ENCODE measurements around the gene ALDH6A1.
A peak's percentile ranks its signal among the peaks of the same experiment; 100 is the strongest.

ALDH6A1 gene

GRCh38 chr14:74049876-74050495, 34.3 kb downstream of the ALDH6A1 start:
- Histone ChIP-seq H3K4me3 (ENCODE audit: low read depth in 1 of 2, low read length in 2 of 2) (no peak overlapping the region), H3K4me1 (ENCODE audit: control insufficient read depth in 1 of 2, insufficient read depth in 2 of 2, low read length in 2 of 2) (no peaks in the 10 kb centered on the region), H3K27me3 (ENCODE audit: control insufficient read depth in 1 of 2, insufficient read depth in 2 of 2, low read length in 2 of 2) (no peaks in the 10 kb centered on the region), H3K36me3 (ENCODE audit: control insufficient read depth in 1 of 2, insufficient read depth in 2 of 2, low read length in 2 of 2) (no peaks in the 10 kb centered on the region), H3K9ac (ENCODE audit: low read depth in 1 of 2, low read length in 2 of 2) (no peak overlapping the region), H3K27ac (ENCODE audit: low read depth, low read length) (no peak overlapping the region), H3K9me3 (ENCODE audit: control insufficient read depth in 1 of 2, low read length in 2 of 2) (no peaks in the 10 kb centered on the region)

DNA sequence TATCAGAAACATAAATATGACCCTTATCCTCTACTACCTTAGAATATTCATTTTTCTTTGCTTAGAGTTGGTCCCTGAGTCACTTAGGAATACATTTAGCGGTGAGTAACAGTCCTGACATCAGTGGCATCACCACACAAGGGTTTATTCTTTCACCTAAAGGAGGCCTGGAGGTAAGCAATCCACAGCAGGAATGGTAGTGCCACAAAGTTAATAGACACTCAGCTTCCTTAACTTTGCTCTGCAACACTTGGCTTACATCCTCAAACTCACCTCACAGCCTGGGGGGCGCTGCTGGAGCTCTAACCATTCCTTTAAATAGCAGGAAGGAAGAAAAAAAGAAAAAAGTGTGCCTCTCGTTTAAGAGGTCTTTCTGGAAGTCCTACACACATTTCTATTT, 36.0 kb downstream of the ALDH6A1 start:
- Histone ChIP-seq H3K4me1 (ENCODE audit: control insufficient read depth in 1 of 2, insufficient read depth in 2 of 2, low read length in 2 of 2) (no peaks in the 10 kb centered on the region), H3K36me3 (ENCODE audit: control insufficient read depth in 1 of 2, insufficient read depth in 2 of 2, low read length in 2 of 2) (no peaks in the 10 kb centered on the region), H3K27me3 (ENCODE audit: control insufficient read depth in 1 of 2, insufficient read depth in 2 of 2, low read length in 2 of 2) (no peaks in the 10 kb centered on the region), H3K9me3 (ENCODE audit: control insufficient read depth in 1 of 2, low read length in 2 of 2) (no peaks in the 10 kb centered on the region), H3K27ac (ENCODE audit: low read depth, low read length) (no peak overlapping the region), H3K4me3 (ENCODE audit: low read depth in 1 of 2, low read length in 2 of 2) (no peak overlapping the region), H3K9ac (ENCODE audit: low read depth in 1 of 2, low read length in 2 of 2) (no peak overlapping the region)

DNA sequence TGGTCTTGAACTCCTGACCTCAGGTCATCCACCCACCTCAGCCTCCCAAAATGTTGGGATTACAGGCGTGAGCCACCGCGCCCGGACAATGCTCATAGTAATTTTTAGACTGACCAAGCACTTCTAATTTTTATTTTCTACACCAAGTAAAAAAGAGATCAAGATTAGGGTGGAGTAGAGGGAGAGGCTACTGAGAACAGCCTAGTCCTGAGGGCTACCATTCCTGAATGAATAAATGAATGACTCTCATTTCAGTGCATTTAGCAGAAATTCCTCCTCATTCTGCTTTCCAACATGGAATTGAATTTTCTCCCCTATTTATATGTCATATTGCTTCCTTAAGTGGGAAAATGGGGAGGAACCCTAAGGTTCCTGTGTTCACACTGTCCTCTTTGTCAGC, 38.7 kb downstream of the ALDH6A1 start:
- H3K4me1 ChIP-seq (ENCODE audit: control insufficient read depth in 1 of 2, insufficient read depth in 2 of 2, low read length in 2 of 2), result no peaks in the 10 kb centered on the region
- no peaks in the 10 kb centered on the region for H3K27me3 ChIP-seq (ENCODE audit: control insufficient read depth in 1 of 2, insufficient read depth in 2 of 2, low read length in 2 of 2)
- no peak overlapping the region for H3K27ac ChIP-seq (ENCODE audit: low read depth, low read length)
- no peaks in the 10 kb centered on the region for H3K9me3 ChIP-seq (ENCODE audit: control insufficient read depth in 1 of 2, low read length in 2 of 2)
- no peak overlapping the region for H3K4me3 ChIP-seq (ENCODE audit: low read depth in 1 of 2, low read length in 2 of 2)
- no peaks in the 10 kb centered on the region for H3K36me3 ChIP-seq (ENCODE audit: control insufficient read depth in 1 of 2, insufficient read depth in 2 of 2, low read length in 2 of 2)
- H3K9ac ChIP-seq (ENCODE audit: low read depth in 1 of 2, low read length in 2 of 2), result no peak overlapping the region

- no peaks in the 10 kb centered on the region for H3K9me3 ChIP-seq (ENCODE audit: control insufficient read depth in 1 of 2, low read length in 2 of 2)
- no peaks in the 10 kb centered on the region for H3K4me1 ChIP-seq (ENCODE audit: control insufficient read depth in 1 of 2, insufficient read depth in 2 of 2, low read length in 2 of 2)
- H3K36me3 ChIP-seq (ENCODE audit: control insufficient read depth in 1 of 2, insufficient read depth in 2 of 2, low read length in 2 of 2), result no peaks in the 10 kb centered on the region
Measured at GRCh38 chr14:74042296-74042695, 42.0 kb downstream of the ALDH6A1 start.

DNA sequence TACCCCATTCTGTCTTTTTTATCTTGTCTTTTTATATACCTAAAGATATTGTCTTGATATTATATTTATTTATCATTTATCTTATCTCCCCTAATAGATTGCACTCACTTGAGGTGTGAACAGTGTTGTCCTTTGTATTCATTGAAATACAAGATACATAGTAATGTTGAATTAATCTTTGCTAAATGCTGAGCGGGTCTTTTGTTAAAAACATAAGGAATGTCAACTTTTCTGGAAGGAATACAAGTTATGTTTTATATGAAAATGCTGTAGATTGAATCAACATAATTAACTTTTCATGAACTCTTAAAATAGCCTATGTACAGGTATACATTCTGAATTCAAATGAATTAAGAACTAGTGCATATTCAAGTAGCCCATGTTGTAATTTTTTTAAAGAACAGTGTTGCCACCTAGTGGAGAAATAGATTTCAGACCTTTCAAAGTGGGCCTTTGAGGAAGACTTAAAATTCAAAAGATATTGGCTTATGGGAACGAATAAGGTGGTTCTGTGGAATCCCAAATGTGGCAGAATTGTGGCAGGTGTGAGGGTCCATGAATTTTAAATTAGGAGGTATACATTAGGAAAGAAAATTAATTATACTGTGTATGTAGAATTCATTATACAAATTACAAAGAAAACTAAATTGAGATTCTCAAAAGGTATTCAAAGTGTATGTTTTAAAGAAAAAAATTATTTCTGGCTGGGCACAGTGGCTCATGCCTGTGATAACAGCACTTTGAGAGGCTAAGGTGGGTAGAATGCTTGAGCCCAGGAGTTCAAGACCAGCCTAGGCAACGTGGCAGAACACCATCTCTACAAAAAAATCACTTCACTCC, 46.0 kb downstream of the ALDH6A1 start:
- H3K27ac ChIP-seq (ENCODE audit: low read depth, low read length), result no peak overlapping the region
- no peaks in the 10 kb centered on the region for H3K4me1 ChIP-seq (ENCODE audit: control insufficient read depth in 1 of 2, insufficient read depth in 2 of 2, low read length in 2 of 2)
- no peak overlapping the region for H3K9ac ChIP-seq (ENCODE audit: low read depth in 1 of 2, low read length in 2 of 2)
- H3K9me3 ChIP-seq (ENCODE audit: control insufficient read depth in 1 of 2, low read length in 2 of 2), result no peaks in the 10 kb centered on the region
- H3K27me3 ChIP-seq (ENCODE audit: control insufficient read depth in 1 of 2, insufficient read depth in 2 of 2, low read length in 2 of 2), result no peaks in the 10 kb centered on the region
- H3K36me3 ChIP-seq (ENCODE audit: control insufficient read depth in 1 of 2, insufficient read depth in 2 of 2, low read length in 2 of 2), result no peaks in the 10 kb centered on the region
- H3K4me3 ChIP-seq (ENCODE audit: low read depth in 1 of 2, low read length in 2 of 2), result no peak overlapping the region

More at GRCh38 chr14:74042296-74042695, 42.0 kb downstream of the ALDH6A1 start:
- no peak overlapping the region for H3K27ac ChIP-seq (ENCODE audit: low read depth, low read length)
- no peak overlapping the region for H3K4me3 ChIP-seq (ENCODE audit: low read depth in 1 of 2, low read length in 2 of 2)
- H3K27me3 ChIP-seq (ENCODE audit: control insufficient read depth in 1 of 2, insufficient read depth in 2 of 2, low read length in 2 of 2), result no peaks in the 10 kb centered on the region
- no peak overlapping the region for H3K9ac ChIP-seq (ENCODE audit: low read depth in 1 of 2, low read length in 2 of 2)

GRCh38 chr14:74035556-74035955, 48.7 kb downstream of the ALDH6A1 start:
- H3K4me3 ChIP-seq (ENCODE audit: low read depth in 1 of 2, low read length in 2 of 2), result no peak overlapping the region
- H3K9ac ChIP-seq (ENCODE audit: low read depth in 1 of 2, low read length in 2 of 2), result no peak overlapping the region
- H3K9me3 ChIP-seq (ENCODE audit: control insufficient read depth in 1 of 2, low read length in 2 of 2), result no peaks in the 10 kb centered on the region
- H3K36me3 ChIP-seq (ENCODE audit: control insufficient read depth in 1 of 2, insufficient read depth in 2 of 2, low read length in 2 of 2), result no peaks in the 10 kb centered on the region
- no peaks in the 10 kb centered on the region for H3K4me1 ChIP-seq (ENCODE audit: control insufficient read depth in 1 of 2, insufficient read depth in 2 of 2, low read length in 2 of 2)
- H3K27me3 ChIP-seq (ENCODE audit: control insufficient read depth in 1 of 2, insufficient read depth in 2 of 2, low read length in 2 of 2), result no peaks in the 10 kb centered on the region
- H3K27ac ChIP-seq (ENCODE audit: low read depth, low read length), result no peak overlapping the region

- no peaks in the 10 kb centered on the region for H3K9me3 ChIP-seq (ENCODE audit: control insufficient read depth in 1 of 2, low read length in 2 of 2)
- H3K27ac ChIP-seq (ENCODE audit: low read depth, low read length), result no peak overlapping the region
- H3K9ac ChIP-seq (ENCODE audit: low read depth in 1 of 2, low read length in 2 of 2), result no peak overlapping the region
- no peak overlapping the region for H3K4me3 ChIP-seq (ENCODE audit: low read depth in 1 of 2, low read length in 2 of 2)
- H3K27me3 ChIP-seq (ENCODE audit: control insufficient read depth in 1 of 2, insufficient read depth in 2 of 2, low read length in 2 of 2), result no peaks in the 10 kb centered on the region
- H3K36me3 ChIP-seq (ENCODE audit: control insufficient read depth in 1 of 2, insufficient read depth in 2 of 2, low read length in 2 of 2), result no peaks in the 10 kb centered on the region
- H3K4me1 ChIP-seq (ENCODE audit: control insufficient read depth in 1 of 2, insufficient read depth in 2 of 2, low read length in 2 of 2), result no peaks in the 10 kb centered on the region
Measured at GRCh38 chr14:74034572-74034971, 49.7 kb downstream of the ALDH6A1 start.

DNA sequence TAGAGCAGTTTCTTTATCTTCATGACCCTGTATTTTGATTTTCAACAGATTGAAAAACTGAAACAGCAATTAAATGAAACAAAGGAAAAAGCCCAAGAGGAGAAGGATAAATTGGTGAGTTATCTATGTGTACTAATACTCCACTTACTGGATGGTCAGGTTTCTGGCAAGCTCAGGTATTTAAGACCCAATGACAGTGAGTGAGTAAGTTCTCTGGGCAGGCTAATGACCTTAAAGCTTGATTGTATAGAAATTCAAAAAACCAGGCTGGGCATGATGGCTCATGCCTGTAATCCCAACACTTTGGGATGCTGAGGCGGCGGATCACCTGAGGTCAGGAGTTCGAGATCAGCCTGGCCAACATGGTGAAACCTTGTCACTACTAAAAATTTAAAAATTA, 55.1 kb downstream of the ALDH6A1 start:
- Histone ChIP-seq H3K27me3 (ENCODE audit: control insufficient read depth in 1 of 2, insufficient read depth in 2 of 2, low read length in 2 of 2) (no peaks in the 10 kb centered on the region), H3K27ac (ENCODE audit: low read depth, low read length) (no peak overlapping the region), H3K9ac (ENCODE audit: low read depth in 1 of 2, low read length in 2 of 2) (no peak overlapping the region), H3K36me3 (ENCODE audit: control insufficient read depth in 1 of 2, insufficient read depth in 2 of 2, low read length in 2 of 2) (no peaks in the 10 kb centered on the region), H3K9me3 (ENCODE audit: control insufficient read depth in 1 of 2, low read length in 2 of 2) (no peaks in the 10 kb centered on the region), H3K4me3 (ENCODE audit: low read depth in 1 of 2, low read length in 2 of 2) (no peak overlapping the region), H3K4me1 (ENCODE audit: control insufficient read depth in 1 of 2, insufficient read depth in 2 of 2, low read length in 2 of 2) (peaks cover 0 to 5% of the 10 kb centered on the region in 2 donors)

DNA sequence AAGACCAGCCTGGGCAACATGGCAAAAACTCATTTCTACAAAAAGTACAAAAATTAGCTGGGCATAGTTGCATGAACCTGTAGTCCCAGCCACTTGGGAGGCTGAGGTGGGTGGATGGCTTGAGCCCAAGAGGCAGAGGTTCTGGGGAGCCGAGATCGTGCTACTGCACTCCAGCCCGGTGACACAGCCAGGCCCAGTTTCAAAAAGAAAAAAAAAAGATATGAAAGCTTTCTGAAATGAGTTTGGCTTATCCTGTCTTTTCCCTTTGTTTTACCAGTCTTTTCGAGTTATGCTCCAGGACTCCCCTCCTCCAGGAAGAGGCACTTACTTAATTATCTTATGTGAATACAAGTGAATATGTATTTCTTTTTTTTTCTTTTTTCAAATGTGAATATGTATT, 61.9 kb downstream of the ALDH6A1 start:
- no peaks in the 10 kb centered on the region for H3K27me3 ChIP-seq (ENCODE audit: control insufficient read depth in 1 of 2, insufficient read depth in 2 of 2, low read length in 2 of 2)
- H3K4me3 ChIP-seq (ENCODE audit: low read depth in 1 of 2, low read length in 2 of 2), result no peak overlapping the region
- H3K9ac ChIP-seq (ENCODE audit: low read depth in 1 of 2, low read length in 2 of 2), result no peak overlapping the region
- no peak overlapping the region for H3K27ac ChIP-seq (ENCODE audit: low read depth, low read length)
- no peaks in the 10 kb centered on the region for H3K9me3 ChIP-seq (ENCODE audit: control insufficient read depth in 1 of 2, low read length in 2 of 2)
- no peaks in the 10 kb centered on the region for H3K36me3 ChIP-seq (ENCODE audit: control insufficient read depth in 1 of 2, insufficient read depth in 2 of 2, low read length in 2 of 2)
- peaks cover 5 to 6% of the 10 kb centered on the region in 2 donors for H3K4me1 ChIP-seq (ENCODE audit: control insufficient read depth in 1 of 2, insufficient read depth in 2 of 2, low read length in 2 of 2)

DNA sequence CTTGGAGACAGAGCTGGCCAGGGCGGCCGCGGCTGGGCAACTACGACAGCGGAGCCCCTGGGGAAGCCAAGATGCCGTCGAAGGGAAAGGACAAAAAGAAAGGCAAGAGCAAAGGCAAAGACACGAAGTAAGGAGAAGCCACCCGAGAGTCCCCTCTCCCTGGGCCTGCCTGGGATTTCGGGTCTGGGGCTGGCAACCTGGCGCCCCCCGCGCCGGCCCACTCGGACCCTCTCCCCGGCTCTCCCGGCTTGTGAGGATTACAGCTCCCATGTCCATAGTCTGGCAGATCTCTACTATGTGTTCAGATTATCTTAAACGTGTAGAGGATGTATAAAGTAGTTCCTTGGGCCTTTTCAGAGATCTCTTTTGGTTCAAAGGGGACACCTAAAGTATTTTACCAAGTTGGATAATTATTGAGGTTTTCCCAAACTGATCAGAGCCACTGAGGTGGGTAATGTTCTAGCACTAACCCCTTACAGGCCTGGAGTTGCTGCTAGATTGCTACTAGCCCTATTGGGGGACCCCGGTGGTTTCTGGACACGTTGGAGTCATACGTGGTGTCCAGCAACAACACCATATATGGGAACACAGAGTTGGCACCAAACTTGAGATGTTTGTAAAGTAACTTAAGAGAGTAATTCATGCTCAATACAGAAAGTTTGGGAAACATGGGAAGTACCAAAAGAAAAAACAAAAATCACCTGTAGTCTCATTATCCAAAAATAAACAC, 64.7 kb downstream of the ALDH6A1 start:
- Histone ChIP-seq H3K27ac (ENCODE audit: low read depth, low read length) (peak overlapping the region; percentile 66), H3K9me3 (ENCODE audit: control insufficient read depth in 1 of 2, low read length in 2 of 2) (no peaks in the 10 kb centered on the region), H3K4me1 (ENCODE audit: control insufficient read depth in 1 of 2, insufficient read depth in 2 of 2, low read length in 2 of 2) (peaks cover 5 to 6% of the 10 kb centered on the region in 2 donors), H3K27me3 (ENCODE audit: control insufficient read depth in 1 of 2, insufficient read depth in 2 of 2, low read length in 2 of 2) (no peaks in the 10 kb centered on the region), H3K9ac (ENCODE audit: low read depth in 1 of 2, low read length in 2 of 2) (peak overlapping the region; percentile 63 to 97), H3K4me3 (ENCODE audit: low read depth in 1 of 2, low read length in 2 of 2) (peak overlapping the region; percentile 76 to 98), H3K36me3 (ENCODE audit: control insufficient read depth in 1 of 2, insufficient read depth in 2 of 2, low read length in 2 of 2) (no peaks in the 10 kb centered on the region)

Measured in duodenal mucosa (tissue), 2 donors.